ELF-1 (cell line): ENCODE data around the gene PCSK2.

Experiments
- DNase-seq: peaks from one replicate; pipeline ENCODE4 v3.0.0-alpha.2; 2016; ENCODE audit warnings: low read depth, low spot score

Gene PCSK2

GRCh38 chr20:17479063-17479657 is 252.3 kb downstream of the PCSK2 start:
- no peak for DNase-seq

- no peak for DNase-seq
Measured at GRCh38 chr20:17480696-17481095, 253.9 kb downstream of the PCSK2 start.

- DNase-seq: no peak
Measured at GRCh38 chr20:17481661-17482060, 254.8 kb downstream of the PCSK2 start.

GRCh38 chr20:17482536-17482935 is 255.7 kb downstream of the PCSK2 start:
- DNase-seq: no peak

GRCh38 chr20:17485017-17485416 is 258.2 kb downstream of the PCSK2 start:
- DNase-seq: no peak

- no peak for DNase-seq
Measured at GRCh38 chr20:17488916-17489600, 262.2 kb downstream of the PCSK2 start.

GRCh38 chr20:17490501-17490900 is 263.7 kb downstream of the PCSK2 start:
- no peak for DNase-seq

GRCh38 chr20:17491041-17491440 is 264.2 kb downstream of the PCSK2 start:
- no peak for DNase-seq

- DNase-seq: no peak
Measured at GRCh38 chr20:17491488-17491887, 264.6 kb downstream of the PCSK2 start.

GRCh38 chr20:17493173-17493572 is 266.3 kb downstream of the PCSK2 start:
- DNase-seq: no peak

GRCh38 chr20:17494201-17494600 is 267.4 kb downstream of the PCSK2 start:
- no peak for DNase-seq

- DNase-seq: no peak
Measured at GRCh38 chr20:17495826-17496225, 269.0 kb downstream of the PCSK2 start.

GRCh38 chr20:17497821-17498580 is 271.2 kb downstream of the PCSK2 start:
- no peak for DNase-seq

- DNase-seq: no peak
Measured at GRCh38 chr20:17498641-17499040, 271.8 kb downstream of the PCSK2 start.

- no peak for DNase-seq
Measured at GRCh38 chr20:17499041-17499440, 272.2 kb downstream of the PCSK2 start.

GRCh38 chr20:17500271-17500670 is 273.4 kb downstream of the PCSK2 start:
- DNase-seq: no peak

- DNase-seq: no peak
Measured at GRCh38 chr20:17500826-17501225, 274.0 kb downstream of the PCSK2 start.

- DNase-seq: no peak
Measured at GRCh38 chr20:17501701-17502100, 274.9 kb downstream of the PCSK2 start.

- no peak for DNase-seq
Measured at GRCh38 chr20:17502105-17502504, 275.3 kb downstream of the PCSK2 start.

- no peak for DNase-seq
Measured at GRCh38 chr20:17503301-17504065, 276.6 kb downstream of the PCSK2 start.

- DNase-seq: peak; percentile 41
Measured at GRCh38 chr20:17504066-17504897, 277.4 kb downstream of the PCSK2 start.
